Neural progenitor cell (in vitro differentiated cells): ENCODE data around the gene FRMD8.

Source experiments
- EZH2phosphoT487 ChIP-seq: fragments of 200-600 bp; sonication (generic); IDR thresholded peaks from 2 replicates; pipeline ENCODE4 v1.6.1; 2017; ENCODE audit warnings: antibody characterized with exemption
- TF ChIP-seq, protein P1 (sequence below): fragments of 200-600 bp; sonication (generic); IDR thresholded peaks from 2 replicates; pipeline ENCODE4 v1.5.1; 2017; ENCODE audit warnings: antibody characterized with exemption, mild to moderate bottlenecking

GRCh38 chr11:65426839-65427690 lies 40.6 kb downstream of the FRMD8 start:
- TF ChIP-seq, protein P1, sequence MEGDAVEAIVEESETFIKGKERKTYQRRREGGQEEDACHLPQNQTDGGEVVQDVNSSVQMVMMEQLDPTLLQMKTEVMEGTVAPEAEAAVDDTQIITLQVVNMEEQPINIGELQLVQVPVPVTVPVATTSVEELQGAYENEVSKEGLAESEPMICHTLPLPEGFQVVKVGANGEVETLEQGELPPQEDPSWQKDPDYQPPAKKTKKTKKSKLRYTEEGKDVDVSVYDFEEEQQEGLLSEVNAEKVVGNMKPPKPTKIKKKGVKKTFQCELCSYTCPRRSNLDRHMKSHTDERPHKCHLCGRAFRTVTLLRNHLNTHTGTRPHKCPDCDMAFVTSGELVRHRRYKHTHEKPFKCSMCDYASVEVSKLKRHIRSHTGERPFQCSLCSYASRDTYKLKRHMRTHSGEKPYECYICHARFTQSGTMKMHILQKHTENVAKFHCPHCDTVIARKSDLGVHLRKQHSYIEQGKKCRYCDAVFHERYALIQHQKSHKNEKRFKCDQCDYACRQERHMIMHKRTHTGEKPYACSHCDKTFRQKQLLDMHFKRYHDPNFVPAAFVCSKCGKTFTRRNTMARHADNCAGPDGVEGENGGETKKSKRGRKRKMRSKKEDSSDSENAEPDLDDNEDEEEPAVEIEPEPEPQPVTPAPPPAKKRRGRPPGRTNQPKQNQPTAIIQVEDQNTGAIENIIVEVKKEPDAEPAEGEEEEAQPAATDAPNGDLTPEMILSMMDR = no peak
- TF ChIP-seq EZH2phosphoT487 = no peak
